Measurements from ENCODE around the gene FBN3. TPM values are rescaled to one million over a fixed set of nuclear protein-coding genes. Genes with fewer than 3 reads are reported as not detected.
"Not testable (repeated sequence)": the region's sequence is repeated elsewhere in the genome, so short reads cannot be mapped to it uniquely, and the experiment has no call there.

Gene FBN3
- total RNA-seq, 1 donor, result not detected

GRCh38 chr19:8036434-8037099, 112.8 kb downstream of the FBN3 start:
- no peak for TF ChIP-seq CTCF (IDR thresholded peaks at IDR 0.05; ENCODE audit: insufficient read depth, low read length)
- H3K4me3 ChIP-seq (ENCODE audit: low read depth, low read length), result no peak overlapping the region

GRCh38 chr19:8034178-8034525, 115.2 kb downstream of the FBN3 start:
- DNase-seq (ENCODE audit: low read depth), result no peak
- no peak overlapping the region for H3K4me3 ChIP-seq (ENCODE audit: low read depth, low read length)
- no peak for TF ChIP-seq CTCF (IDR thresholded peaks at IDR 0.05; ENCODE audit: insufficient read depth, low read length)

More at GRCh38 chr19:8036434-8037099, 112.8 kb downstream of the FBN3 start:
- no peak for DNase-seq (ENCODE audit: low read depth)

- not testable (repeated sequence) for H3K4me3 ChIP-seq (ENCODE audit: low read depth, low read length); DNase-seq (ENCODE audit: low read depth)
Measured at GRCh38 chr19:8033287-8034177, 115.9 kb downstream of the FBN3 start.

GRCh38 chr19:8030960-8031359, 118.4 kb downstream of the FBN3 start:
- H3K4me3 ChIP-seq (ENCODE audit: low read depth, low read length), result no peak overlapping the region
- no peak for DNase-seq (ENCODE audit: low read depth)
- TF ChIP-seq CTCF (IDR thresholded peaks at IDR 0.05; ENCODE audit: insufficient read depth, low read length), result no peak

- peak; percentile 19 for DNase-seq (ENCODE audit: low read depth)
- TF ChIP-seq CTCF (IDR thresholded peaks at IDR 0.05; ENCODE audit: insufficient read depth, low read length), result no peak
- no peak overlapping the region for H3K4me3 ChIP-seq (ENCODE audit: low read depth, low read length)
Measured at GRCh38 chr19:8028951-8029491, 120.4 kb downstream of the FBN3 start.

GRCh38 chr19:8025316-8025715, 124.1 kb downstream of the FBN3 start:
- no peak for TF ChIP-seq CTCF (IDR thresholded peaks at IDR 0.05; ENCODE audit: insufficient read depth, low read length)
- H3K4me3 ChIP-seq (ENCODE audit: low read depth, low read length), result no peak overlapping the region
- DNase-seq (ENCODE audit: low read depth), result no peak

- not testable (repeated sequence) for DNase-seq (ENCODE audit: low read depth); H3K4me3 ChIP-seq (ENCODE audit: low read depth, low read length)
Measured at GRCh38 chr19:8024256-8024655, 125.1 kb downstream of the FBN3 start.
